H1 (cell line): ENCODE measurements around the gene KPNA6. TPM values are rescaled to one million over a fixed set of nuclear protein-coding genes. Genes with fewer than 3 reads are reported as not detected.

Source experiments
- EZH2 ChIP-seq: fragments of 200-600 bp; sonication (generic); IDR thresholded peaks from 2 replicates; pipeline ENCODE4 v1.7.1; 2012; ENCODE audit warnings: low read depth, mild to moderate bottlenecking, moderate library complexity, low read length, inconsistent platforms; ENCODE audit not compliant: severe bottlenecking
- GTF2F1 ChIP-seq: IDR thresholded peaks from 2 replicates; pipeline ENCODE4 v1.6.1; 2012; ENCODE audit warnings: low read depth, low read length, improper control_type of control experiment, borderline replicate concordance
- MAFK ChIP-seq: IDR thresholded peaks from 2 replicates; pipeline ENCODE4 v1.6.1; 2012; ENCODE audit warnings: low read depth, mild to moderate bottlenecking, improper control_type of control experiment, low read length
- NANOG ChIP-seq: IDR thresholded peaks from 2 replicates; pipeline ENCODE4 v1.6.1; 2011; ENCODE audit warnings: low read length, low read depth, mild to moderate bottlenecking, inconsistent platforms; ENCODE audit not compliant: insufficient read depth, poor library complexity, severe bottlenecking
- RBBP5 ChIP-seq: IDR thresholded peaks from 2 replicates; pipeline ENCODE4 v1.7.1; 2012; ENCODE audit warnings: low read depth, mild to moderate bottlenecking, inconsistent platforms, low read length, moderate library complexity, borderline replicate concordance
- TAF1 ChIP-seq: IDR thresholded peaks from 2 replicates; pipeline ENCODE4 v1.6.1; 2011; ENCODE audit warnings: mild to moderate bottlenecking, low read depth, low read length
- TAF7 ChIP-seq: optimal IDR thresholded peaks from 2 replicates; pipeline ENCODE3; 2011; ENCODE audit warnings: low read depth, mild to moderate bottlenecking, inconsistent platforms, low read length, moderate library complexity, borderline replicate concordance
- polyA plus RNA-seq, 7 experiments: library from polyadenylated mRNA; depleted of rRNA in 3 of 7; stranded (reverse) in 5 of 7; unstranded in 2 of 7; fragments of >200 nt in 5 of 7; fragments of 200-250 nt in 2 of 7; gene quantifications; 1 replicate in 5 of 7; 2 replicates in 1 of 7; 4 replicates in 1 of 7; pipeline versions ENCODE4 v1.2.1 to v1.2.3, GENCODE V29; 2011 to 2013; ENCODE audit warnings: missing spikeins in 2 of 7, mixed read lengths in 2 of 7
- total RNA-seq: library from RNA; stranded (reverse); fragmentation: NEBNext Ultra II Directional; extraction: Animal tissue kit (Norgen Biotek cat#: 25700); gene quantifications from 2 replicates; pipeline ENCODE4 v1.2.1, GENCODE V29; 2021

KPNA6 gene
- total and polyA plus RNA-seq, 2 of the 8 experiments (the other 6 are each of a cell fraction or from before 2014, with no cell fraction given) = 24.2 to 120 TPM

DNA sequence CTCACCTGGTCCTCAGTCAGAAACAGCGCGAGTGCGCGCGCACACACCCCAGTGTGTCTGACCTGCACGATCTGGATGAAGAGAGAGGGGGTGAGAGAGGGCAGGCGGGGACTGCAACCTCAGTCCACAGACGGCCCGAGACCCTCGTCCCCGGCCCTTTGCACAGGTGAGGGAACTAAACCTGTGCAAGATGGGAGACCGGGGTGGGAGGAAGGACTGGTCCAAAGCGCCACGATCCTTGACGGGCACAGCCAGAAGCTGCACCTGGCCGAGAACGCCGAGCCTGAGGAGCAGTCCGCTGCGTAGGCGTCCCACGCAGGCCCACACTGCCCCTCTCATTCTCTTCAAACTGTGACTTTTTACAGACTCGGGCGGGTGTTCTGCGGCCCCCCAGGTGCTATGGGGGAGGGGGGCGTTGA is 97.1 kb downstream of the KPNA6 start (continued):
- TF ChIP-seq NANOG (no peak), EZH2 (no peak), RBBP5 (no peak), TAF7 (no peak), TAF1 (no peak), MAFK (no peak), GTF2F1 (no peak)
